AG09309 (cell line): ENCODE measurements around the gene PTPRO.

ENCODE experiments used
- DNase-seq: peaks from one replicate; pipeline ENCODE4 v3.0.0-alpha.2; 2010; ENCODE audit warnings: low read depth
- H3K4me3 ChIP-seq: 2 replicates; pipeline ENCODE4 v1.5.1; 2011; ENCODE audit warnings: mild to moderate bottlenecking, low read depth, low read length, moderate library complexity; ENCODE audit not compliant: control insufficient read depth
- TF ChIP-seq, protein P1 (sequence below): IDR thresholded peaks from 2 replicates; pipeline ENCODE4 v1.5.1; 2011; ENCODE audit warnings: mild to moderate bottlenecking, low read depth, low read length, inconsistent platforms; ENCODE audit not compliant: insufficient read depth, control insufficient read depth; ENCODE audit errors: missing control alignments

PTPRO gene

DNA sequence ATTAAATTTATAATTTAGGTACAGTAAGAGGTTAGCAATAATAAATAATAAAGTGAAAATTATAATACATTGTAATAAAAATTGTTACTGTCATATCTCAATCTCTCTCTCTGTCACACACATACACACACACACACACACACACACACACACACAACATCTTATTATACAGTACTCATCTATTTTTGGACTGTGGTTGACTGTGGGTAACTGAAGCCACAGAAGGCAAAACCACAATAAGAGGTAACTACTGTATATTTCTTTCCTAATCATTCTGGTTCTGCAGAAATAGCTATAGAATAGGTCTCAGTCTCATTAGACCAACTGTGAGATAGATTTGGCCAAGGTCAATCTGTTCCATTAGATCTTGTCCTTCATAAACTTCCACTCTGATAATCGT is 33.1 kb upstream of the PTPRO start:
- TF ChIP-seq, protein P1, sequence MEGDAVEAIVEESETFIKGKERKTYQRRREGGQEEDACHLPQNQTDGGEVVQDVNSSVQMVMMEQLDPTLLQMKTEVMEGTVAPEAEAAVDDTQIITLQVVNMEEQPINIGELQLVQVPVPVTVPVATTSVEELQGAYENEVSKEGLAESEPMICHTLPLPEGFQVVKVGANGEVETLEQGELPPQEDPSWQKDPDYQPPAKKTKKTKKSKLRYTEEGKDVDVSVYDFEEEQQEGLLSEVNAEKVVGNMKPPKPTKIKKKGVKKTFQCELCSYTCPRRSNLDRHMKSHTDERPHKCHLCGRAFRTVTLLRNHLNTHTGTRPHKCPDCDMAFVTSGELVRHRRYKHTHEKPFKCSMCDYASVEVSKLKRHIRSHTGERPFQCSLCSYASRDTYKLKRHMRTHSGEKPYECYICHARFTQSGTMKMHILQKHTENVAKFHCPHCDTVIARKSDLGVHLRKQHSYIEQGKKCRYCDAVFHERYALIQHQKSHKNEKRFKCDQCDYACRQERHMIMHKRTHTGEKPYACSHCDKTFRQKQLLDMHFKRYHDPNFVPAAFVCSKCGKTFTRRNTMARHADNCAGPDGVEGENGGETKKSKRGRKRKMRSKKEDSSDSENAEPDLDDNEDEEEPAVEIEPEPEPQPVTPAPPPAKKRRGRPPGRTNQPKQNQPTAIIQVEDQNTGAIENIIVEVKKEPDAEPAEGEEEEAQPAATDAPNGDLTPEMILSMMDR, result no peak
- no peak for DNase-seq
- H3K4me3 ChIP-seq, result no peak overlapping the region

DNA sequence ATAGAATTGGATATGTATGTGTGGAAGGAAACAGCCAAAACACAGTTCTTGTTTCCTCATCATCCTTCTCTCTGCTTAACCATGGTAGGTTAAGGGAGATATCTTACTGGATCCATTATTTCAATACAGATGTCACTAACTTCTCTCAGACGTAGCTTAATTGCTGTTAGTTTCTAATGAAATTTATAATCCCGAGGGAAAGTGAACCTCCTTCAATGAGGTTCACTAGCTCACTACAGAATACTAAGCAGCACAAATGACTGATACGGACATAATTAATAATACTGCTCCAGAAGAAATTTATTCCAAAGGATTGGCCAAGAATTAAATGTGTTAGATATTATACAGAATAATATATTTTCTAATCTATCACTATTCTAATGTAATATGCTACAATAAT is 28.6 kb upstream of the PTPRO start:
- no peak overlapping the region for H3K4me3 ChIP-seq
- no peak for DNase-seq
- TF ChIP-seq, protein P1, result no peak

DNA sequence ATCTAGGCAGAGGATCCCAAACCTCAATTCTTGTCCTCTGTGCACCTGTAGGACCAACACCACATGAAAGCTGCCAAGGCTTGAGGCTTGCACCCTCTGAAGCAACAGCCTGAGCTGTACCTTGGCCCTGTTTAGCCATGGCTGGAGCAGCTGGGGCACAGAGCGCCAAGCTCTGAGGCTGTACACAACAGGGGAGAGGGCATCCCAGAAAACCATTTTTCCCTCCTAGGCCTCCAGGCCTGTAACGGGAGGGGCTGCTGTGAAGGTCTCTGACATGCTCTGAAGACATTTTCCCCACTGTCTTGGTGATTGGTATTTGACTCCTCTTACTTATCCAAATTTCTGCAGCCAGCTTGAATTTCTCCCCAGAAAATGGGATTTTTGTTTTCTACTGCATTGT is 22.4 kb upstream of the PTPRO start:
- no peak for DNase-seq
- TF ChIP-seq, protein P1, result no peak

DNA sequence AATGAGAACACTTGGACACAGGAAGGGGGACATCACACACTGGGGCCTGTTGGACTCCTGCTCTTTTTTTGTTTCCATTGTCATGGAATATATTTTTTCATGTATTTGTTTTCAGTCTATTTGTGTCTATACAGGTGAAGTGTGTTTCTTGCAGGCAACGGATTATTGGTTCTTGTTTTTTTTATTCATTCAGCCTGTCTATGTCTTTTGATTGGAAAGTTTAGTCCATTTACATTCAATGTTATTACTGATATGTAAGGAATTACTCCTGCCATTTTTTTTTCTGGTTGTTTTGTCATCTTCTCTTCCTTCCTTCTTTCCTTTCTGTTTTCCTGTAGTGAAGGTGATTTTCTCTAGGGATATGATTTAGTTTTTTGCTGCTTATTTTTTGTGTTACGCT is 18.0 kb upstream of the PTPRO start:
- no peak for DNase-seq
- TF ChIP-seq, protein P1, result no peak
- no peak overlapping the region for H3K4me3 ChIP-seq

More for the DNA sequence above, 22.4 kb upstream of the PTPRO start:
- H3K4me3 ChIP-seq, result no peak overlapping the region

DNA sequence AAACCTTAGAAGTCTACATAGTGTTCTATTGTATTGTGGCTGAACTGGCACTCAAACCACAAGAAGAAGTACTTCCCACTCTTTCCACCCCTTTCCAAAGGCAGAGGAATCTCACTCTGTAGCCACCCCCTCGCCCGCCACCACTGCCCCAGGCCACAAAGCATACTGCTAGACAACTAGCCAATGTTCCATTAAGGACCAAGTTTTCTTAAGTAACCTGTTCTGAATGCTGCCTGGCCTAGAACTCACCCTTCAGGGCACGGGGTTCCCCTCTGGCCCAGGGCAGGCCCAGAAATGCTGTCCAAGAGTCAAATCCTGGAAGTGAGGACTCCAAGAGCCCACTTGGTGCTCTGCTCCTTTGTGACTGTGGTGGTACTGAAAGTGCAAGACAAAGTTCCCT is 15.7 kb upstream of the PTPRO start:
- TF ChIP-seq, protein P1, result no peak
- no peak for DNase-seq

DNA sequence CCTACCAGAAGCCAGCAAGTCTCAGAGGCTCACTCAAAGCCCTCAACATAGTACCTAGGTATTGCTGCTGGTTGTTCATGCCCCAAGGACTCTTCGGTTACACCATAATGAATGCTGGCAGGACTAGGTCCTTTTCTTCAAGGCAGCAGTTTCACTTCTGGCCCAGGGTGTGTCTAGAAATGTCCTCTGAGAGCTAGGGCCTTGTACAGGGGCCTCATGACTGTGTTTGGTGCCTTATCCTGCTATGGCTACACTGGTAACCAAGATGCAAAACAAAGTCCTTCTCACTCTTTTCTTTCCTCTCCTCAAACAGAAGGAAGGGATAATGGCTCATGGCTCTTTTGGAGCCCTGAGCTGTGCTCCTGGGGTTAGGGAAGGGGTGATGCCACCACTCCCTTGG is 15.2 kb upstream of the PTPRO start:
- H3K4me3 ChIP-seq, result no peak overlapping the region
- no peak for DNase-seq
- TF ChIP-seq, protein P1, result no peak

More for the DNA sequence above, 15.7 kb upstream of the PTPRO start:
- no peak overlapping the region for H3K4me3 ChIP-seq

DNA sequence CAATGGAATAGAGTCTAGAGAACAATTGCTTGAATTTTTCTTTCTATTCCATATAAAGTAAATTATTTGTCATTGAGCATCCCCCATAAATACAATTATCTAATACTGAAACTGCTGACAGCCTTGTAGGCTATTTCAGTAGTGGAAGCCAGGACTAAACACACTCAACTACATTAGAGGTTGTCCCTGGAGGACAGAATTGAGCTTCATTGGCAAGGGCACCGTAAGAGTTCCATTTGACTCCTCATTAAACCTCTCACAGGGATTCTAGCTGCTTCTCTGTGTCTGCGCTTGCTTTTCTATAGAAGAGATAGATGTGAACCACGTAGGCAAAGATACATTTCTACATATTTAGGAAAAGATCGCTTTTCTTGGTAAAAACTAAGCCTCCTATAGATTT is 3.5 kb upstream of the PTPRO start:
- TF ChIP-seq, protein P1, result no peak
- no peak for DNase-seq
- H3K4me3 ChIP-seq, result no peak overlapping the region
